Right cardiac atrium (tissue), 5 donors: ENCODE measurements around the gene PSIP1. TPM values are rescaled to one million over a fixed set of nuclear protein-coding genes. Genes with fewer than 3 reads are reported as not detected.

Source experiments
- ATAC-seq, 2 donors: fragments of 200-7000 bp; cut with Tn5 transposase; one replicate each; pipeline versions ENCODE4 v1.8.0 to v1.9.1; 2020; ENCODE audit warnings: moderate library complexity in 2 of 2, mild to moderate bottlenecking in 1 of 2
- DNase-seq, 3 donors: peaks; one replicate each; pipeline ENCODE4 v3.0.0-alpha.2; 2020
- H3K27ac ChIP-seq: one replicate; pipeline ENCODE4 v1.5.1; 2013; ENCODE audit warnings: mild to moderate bottlenecking, low read length, control low read depth, moderate library complexity
- H3K27me3 ChIP-seq: one replicate; pipeline ENCODE4 v1.6.1; 2013; ENCODE audit not compliant: control insufficient read depth, insufficient read depth
- H3K4me1 ChIP-seq: one replicate; pipeline ENCODE4 v1.6.1; 2013; ENCODE audit warnings: low read length; ENCODE audit not compliant: control insufficient read depth, insufficient read depth
- H3K4me3 ChIP-seq: one replicate; pipeline ENCODE4 v1.5.1; 2013; ENCODE audit warnings: low read length, control low read depth
- H3K9me3 ChIP-seq: one replicate; pipeline ENCODE4 v1.6.1; 2013; ENCODE audit warnings: low read length; ENCODE audit not compliant: control insufficient read depth
- WGBS: extraction: QIAGEN DNeasy Blood & Tissue Kit; methylation state at CpG from one replicate; pipeline ENCODE4 v1.1.7; 2013; 5-methylcytosine and 5-hydroxymethylcytosine counted together
- intact Hi-C, 4 donors: fragments of 100-400 bp; cut with DNase I; formaldehyde crosslinking; loops; one replicate each; pipeline versions ENCODE4 v1.11.0 to v1.14.0; 2022 to 2023
- polyA plus RNA-seq: library from polyadenylated mRNA; stranded (reverse); fragments of 200-250 nt; gene quantifications from one replicate; pipeline ENCODE4 v1.2.3, GENCODE V29; 2013
- total RNA-seq, 4 donors: library from RNA; stranded (reverse); fragmentation: NEBNext Ultra II Directional; extraction: Animal tissue kit (Norgen Biotek cat#: 25700); gene quantifications; one replicate each; pipeline ENCODE4 v1.2.1, GENCODE V29; 2021
- donor health status: healthy with polysubstance abuse.
- donor health status: DM: no; HTN: yes; CAD: no.
- donor health status: DM: no; HTN: no; CAD: no.
- donor health status: DM: no; HTN: yes; CAD: no; lungs with severe emphysema.
- donor health status: DM: yes; HTN: yes; CAD: no.

PSIP1 gene
- total and polyA plus RNA-seq, 5 donors: 21.7 to 39.5 (median 36.4) TPM

GRCh38 chr9:15501803-15502202 lies 9.0 kb downstream of the PSIP1 start:
- ATAC-seq: no peak
- no peak overlapping the region for H3K4me3 ChIP-seq
- H3K4me1 ChIP-seq: no peaks in the 10 kb centered on the region
- no peaks in the 10 kb centered on the region for H3K27me3 ChIP-seq
- intact Hi-C loops: no loop called here
- 90% methylated on average over 5 of the region's 5 CpGs for WGBS
- DNase-seq: no peak
- no peaks in the 10 kb centered on the region for H3K9me3 ChIP-seq
- H3K27ac ChIP-seq: no peak overlapping the region

- Histone ChIP-seq H3K4me1 (no peaks in the 10 kb centered on the region), H3K4me3 (no peak overlapping the region), H3K9me3 (no peaks in the 10 kb centered on the region), H3K27me3 (no peaks in the 10 kb centered on the region), H3K27ac (no peak overlapping the region)
- intact Hi-C loops: no loop called here
- 57% methylated on average over 6 of the region's 6 CpGs for WGBS
- DNase-seq (no peak), ATAC-seq (no peak)
These were observed 9.6 kb downstream of the PSIP1 start for GRCh38 chr9:15501179-15501578.

DNA sequence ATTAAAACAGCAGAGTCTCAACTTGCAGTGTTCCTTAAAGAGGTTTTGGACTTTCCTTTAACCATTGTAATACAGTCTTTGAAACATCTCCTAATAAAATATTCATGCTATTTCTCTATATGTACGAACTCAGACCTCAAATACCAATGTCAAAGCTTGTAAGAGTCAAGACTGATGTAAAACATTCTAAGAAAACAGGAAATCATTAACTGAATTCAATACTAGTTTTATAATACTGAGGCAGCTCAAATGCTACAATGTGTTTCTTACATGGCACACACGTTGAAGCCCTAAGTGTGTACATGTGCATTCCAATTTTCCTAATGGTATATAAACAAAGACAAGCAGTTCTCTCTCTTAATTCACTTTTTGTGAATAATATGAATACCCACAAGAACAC lies 11.6 kb downstream of the PSIP1 start:
- DNase-seq (no peak), ATAC-seq (no peak)
- no peak overlapping the region for H3K27ac ChIP-seq
- WGBS: 75% methylated on average over 2 of the region's 2 CpGs
- no peak overlapping the region for H3K4me3 ChIP-seq
- H3K9me3 ChIP-seq: no peaks in the 10 kb centered on the region
- no peaks in the 10 kb centered on the region for H3K27me3 ChIP-seq
- intact Hi-C loops: no loop called here
- H3K4me1 ChIP-seq: no peaks in the 10 kb centered on the region

DNA sequence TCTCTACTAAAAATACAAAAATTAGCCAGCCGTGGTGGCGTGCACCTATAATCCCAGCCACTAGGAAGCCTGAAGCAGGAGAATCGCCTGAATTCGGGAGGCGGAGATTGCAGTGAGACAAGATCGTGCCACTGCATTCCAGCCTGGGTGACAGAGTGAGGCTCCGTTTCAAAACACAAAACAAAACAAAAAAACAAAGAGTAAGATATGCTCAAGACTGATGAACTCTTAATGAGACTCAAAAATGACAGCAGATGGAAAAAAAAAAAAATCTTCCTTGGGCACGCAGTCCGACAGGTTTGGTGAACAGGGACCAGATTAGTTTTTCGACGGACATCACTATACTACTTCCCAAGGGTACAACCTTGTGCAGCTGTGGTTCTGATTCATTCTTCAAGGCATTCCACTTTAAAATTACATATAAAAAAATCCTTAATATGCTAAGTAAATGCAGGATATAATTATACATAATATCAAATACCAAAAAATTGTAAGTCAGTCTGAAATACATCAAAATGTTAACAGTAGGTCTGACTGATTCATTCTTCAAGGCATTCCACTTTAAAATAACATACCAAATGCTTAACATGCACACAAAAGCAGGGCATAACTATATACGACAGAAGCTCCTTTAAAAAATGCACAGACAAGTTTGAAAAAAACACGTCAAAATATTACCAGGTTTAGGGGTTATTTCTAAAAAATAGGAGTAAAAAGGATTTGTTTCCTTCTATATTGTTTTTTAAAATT lies 12.3 kb downstream of the PSIP1 start:
- intact Hi-C loops: no loop called here
- Histone ChIP-seq H3K4me3 (no peak overlapping the region), H3K9me3 (no peaks in the 10 kb centered on the region), H3K27ac (no peak overlapping the region), H3K27me3 (no peaks in the 10 kb centered on the region), H3K4me1 (no peaks in the 10 kb centered on the region)
- ATAC-seq (no peak), DNase-seq (no peak)
- WGBS: 96% methylated on average over 13 of the region's 13 CpGs

DNA sequence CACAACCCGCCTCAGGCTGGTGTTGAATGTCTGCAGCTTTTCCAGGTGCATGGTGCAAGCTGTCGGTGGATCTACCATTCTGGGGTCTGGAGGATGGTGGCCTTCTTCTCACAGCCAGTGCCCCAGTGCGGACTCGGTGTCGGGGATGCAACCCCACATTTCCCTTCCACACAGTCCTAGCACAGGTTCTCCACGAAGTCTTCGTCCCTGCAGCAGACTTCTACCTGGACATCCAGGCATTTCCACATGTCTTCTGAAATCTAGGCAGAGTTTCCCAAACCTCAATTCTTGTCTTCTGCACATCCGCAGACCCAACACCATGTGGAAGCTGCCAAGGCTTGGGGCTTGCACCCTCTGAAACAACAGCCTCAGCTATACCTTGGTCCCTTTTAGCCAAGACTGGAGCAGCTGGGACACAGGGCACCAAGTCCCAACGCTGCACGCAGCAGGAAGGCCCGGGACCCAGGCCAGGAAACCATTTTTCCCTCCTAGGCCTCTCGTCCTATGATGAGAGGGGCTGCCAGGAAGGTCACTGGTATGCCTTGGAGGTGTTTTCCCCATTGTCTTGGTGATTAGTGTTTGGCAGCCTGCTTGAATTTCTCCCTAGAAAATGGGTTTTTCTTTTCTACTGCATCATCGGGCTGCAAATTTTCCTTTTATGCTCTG lies 18.2 kb downstream of the PSIP1 start:
- no peak overlapping the region for H3K4me3 ChIP-seq
- H3K27ac ChIP-seq: no peak overlapping the region
- DNase-seq (no peak), ATAC-seq (no peak)
- H3K9me3 ChIP-seq: no peaks in the 10 kb centered on the region
- no peaks in the 10 kb centered on the region for H3K4me1 ChIP-seq
- intact Hi-C loops: no loop called here
- no peaks in the 10 kb centered on the region for H3K27me3 ChIP-seq
- WGBS: 87% methylated on average over 13 of the region's 13 CpGs

DNA sequence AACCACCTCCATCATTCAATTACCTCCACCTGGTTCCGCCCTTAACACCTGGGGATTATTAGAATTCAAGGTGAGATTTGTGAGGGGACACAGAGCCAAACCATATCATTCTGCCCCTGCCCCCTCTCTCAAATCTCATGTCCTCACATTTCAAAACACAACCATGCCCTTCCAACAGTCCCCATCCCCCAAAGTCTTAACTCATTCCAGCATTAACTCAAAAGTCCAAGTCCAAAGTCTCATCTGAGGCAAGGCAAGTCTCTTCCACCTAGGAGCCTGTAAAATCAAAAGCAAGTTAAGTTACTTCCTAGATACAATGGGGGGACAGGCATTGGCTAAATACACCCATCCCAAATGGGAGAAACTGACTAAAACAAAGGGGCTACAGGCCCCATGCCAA lies 18.8 kb downstream of the PSIP1 start:
- DNase-seq: no peak
- Histone ChIP-seq H3K27ac (no peak overlapping the region), H3K4me1 (no peaks in the 10 kb centered on the region), H3K9me3 (no peaks in the 10 kb centered on the region), H3K27me3 (no peaks in the 10 kb centered on the region), H3K4me3 (no peak overlapping the region)
- no peak for ATAC-seq
- WGBS: 100% methylated on average over 1 of the region's 1 CpG
- intact Hi-C loops: no loop called here

DNA sequence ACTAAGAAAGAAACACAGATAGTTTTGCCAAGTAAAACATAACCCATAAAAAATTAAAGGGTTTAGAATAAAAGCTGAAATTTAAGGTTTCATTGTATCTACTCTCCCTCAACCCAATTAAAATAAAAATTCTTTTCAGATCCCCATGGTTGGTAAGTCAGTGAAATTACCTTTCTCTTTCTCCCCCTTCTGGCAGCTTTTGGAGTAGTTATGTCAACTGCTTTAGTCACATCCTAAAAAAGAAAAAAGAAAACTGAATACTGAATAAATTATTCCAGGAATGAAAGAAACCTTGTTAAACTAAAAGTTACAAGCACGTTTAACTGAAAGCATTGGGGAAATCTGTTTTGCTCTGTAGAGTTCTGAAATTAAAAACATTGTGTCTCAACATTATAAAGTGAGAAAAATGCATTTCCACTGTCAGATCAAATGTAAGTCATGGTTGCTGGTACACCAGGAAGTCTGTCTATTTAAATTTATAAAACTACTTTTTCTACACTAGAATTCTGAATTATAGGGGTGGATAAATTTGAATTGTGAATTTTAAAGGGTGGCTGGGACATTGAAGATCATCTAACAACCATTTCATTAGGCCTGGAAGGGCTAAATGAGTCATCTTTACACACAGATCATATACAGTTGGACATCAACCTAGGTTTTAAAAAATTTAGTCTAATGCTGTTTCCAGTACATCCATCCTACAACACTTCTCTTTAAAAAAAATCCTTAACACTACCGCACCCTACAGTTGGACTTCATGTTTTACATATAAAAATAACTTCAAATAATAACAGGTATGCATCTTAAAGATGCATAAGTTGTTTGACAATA lies 24.7 kb downstream of the PSIP1 start:
- DNase-seq: no peak
- Histone ChIP-seq H3K9me3 (no peaks in the 10 kb centered on the region), H3K27ac (no peak overlapping the region), H3K4me1 (peaks cover 4% of the 10 kb centered on the region), H3K27me3 (no peaks in the 10 kb centered on the region), H3K4me3 (no peak overlapping the region)
- WGBS: 66% methylated on average over 2 of the region's 2 CpGs
- no peak for ATAC-seq
- intact Hi-C loops: no loop called here

- H3K27me3 ChIP-seq: no peaks in the 10 kb centered on the region
- H3K4me3 ChIP-seq: no peak overlapping the region
- intact Hi-C loops: no loop called here
These were observed 26.0 kb downstream of the PSIP1 start for GRCh38 chr9:15484802-15485201.

DNA sequence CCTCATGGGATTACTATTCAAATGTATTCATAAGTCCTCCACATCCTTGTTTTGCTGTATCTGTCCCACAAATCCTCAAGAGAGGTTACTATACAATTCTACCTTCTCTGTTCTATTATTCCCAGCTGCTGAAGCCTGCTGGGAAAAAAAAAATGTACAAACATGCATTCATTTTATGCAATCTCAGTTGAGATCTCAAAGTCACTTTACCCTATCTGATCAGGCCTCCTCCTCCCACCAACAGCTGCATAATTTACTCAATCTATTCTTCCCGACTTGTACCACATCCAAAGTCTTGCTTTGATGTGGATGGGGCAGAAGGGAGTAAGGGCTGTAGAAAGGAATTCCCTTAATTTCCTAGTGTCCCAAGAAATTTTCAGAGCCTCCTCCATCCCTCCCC lies 28.6 kb downstream of the PSIP1 start:
- no peak for ATAC-seq

More at GRCh38 chr9:15484802-15485201, 26.0 kb downstream of the PSIP1 start:
- H3K27ac ChIP-seq: no peak overlapping the region
- no peaks in the 10 kb centered on the region for H3K9me3 ChIP-seq
- DNase-seq (no peak), ATAC-seq (no peak)
- 94% methylated on average over 6 of the region's 6 CpGs for WGBS
- H3K4me1 ChIP-seq: peaks cover 4% of the 10 kb centered on the region

DNA sequence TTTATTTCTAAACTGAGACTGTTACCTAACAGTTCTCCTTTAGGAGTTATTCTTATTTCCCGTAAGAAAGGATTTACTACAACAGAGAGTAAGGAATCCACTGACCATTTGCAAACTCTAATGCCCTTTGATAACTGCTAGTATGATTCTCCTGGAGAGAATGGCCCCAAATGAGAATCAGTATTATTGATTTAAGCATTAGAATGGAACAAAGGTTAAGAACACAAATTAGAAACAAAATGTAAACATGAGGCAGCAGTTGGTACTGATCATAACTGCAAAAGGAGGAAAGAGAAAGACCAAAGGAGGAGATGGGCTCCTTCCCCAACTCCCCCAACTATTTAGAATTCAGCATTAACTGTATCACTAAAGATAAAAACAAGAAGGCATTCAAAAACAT lies 30.7 kb downstream of the PSIP1 start:
- peaks cover 4% of the 10 kb centered on the region for H3K4me1 ChIP-seq
- 67% methylated on average over 1 of the region's 1 CpG for WGBS
- H3K27ac ChIP-seq: no peak overlapping the region
- H3K4me3 ChIP-seq: no peak overlapping the region
- DNase-seq (no peak), ATAC-seq (no peak)
- H3K27me3 ChIP-seq: no peaks in the 10 kb centered on the region
- no peaks in the 10 kb centered on the region for H3K9me3 ChIP-seq
- intact Hi-C loops: no loop called here

More for the DNA sequence above, 28.6 kb downstream of the PSIP1 start:
- 69% methylated on average over 1 of the region's 1 CpG for WGBS
- Histone ChIP-seq H3K4me3 (no peak overlapping the region), H3K27me3 (no peaks in the 10 kb centered on the region), H3K4me1 (peaks cover 4% of the 10 kb centered on the region), H3K27ac (no peak overlapping the region), H3K9me3 (no peaks in the 10 kb centered on the region)
- intact Hi-C loops: no loop called here
- no peak for DNase-seq

- Histone ChIP-seq H3K4me3 (no peak overlapping the region), H3K27me3 (no peaks in the 10 kb centered on the region), H3K9me3 (no peaks in the 10 kb centered on the region), H3K4me1 (no peaks in the 10 kb centered on the region), H3K27ac (no peak overlapping the region)
- DNase-seq (no peak), ATAC-seq (no peak)
- intact Hi-C loops: no loop called here
- WGBS: 91% methylated on average over 8 of the region's 8 CpGs
These were observed 34.7 kb downstream of the PSIP1 start for GRCh38 chr9:15475923-15476536.
